ENCODE results near the gene TMEM259. TPM values are rescaled to one million over a fixed set of nuclear protein-coding genes. Genes with fewer than 3 reads are reported as not detected.

The TMEM259 gene
- total RNA-seq, 4 donors from 2014 or later = 101 to 182 (median 146) TPM

DNA sequence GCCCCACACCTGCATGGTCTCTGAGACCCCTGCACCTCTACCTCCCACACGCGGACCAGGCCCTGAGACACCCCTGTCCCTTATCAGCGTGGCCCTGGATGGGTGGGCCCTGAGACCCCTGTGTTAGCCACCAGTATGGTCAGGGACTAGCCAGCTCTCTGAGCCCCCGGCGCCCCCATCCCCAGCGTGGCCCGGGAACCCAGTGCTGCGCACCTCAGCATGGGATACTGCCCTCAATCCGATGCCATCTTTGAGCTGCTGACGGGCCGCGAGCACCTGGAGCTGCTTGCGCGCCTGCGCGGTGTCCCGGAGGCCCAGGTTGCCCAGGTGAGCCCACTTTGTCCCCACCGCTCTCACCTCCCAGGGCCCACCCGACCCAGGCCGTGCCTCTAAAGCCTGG lies 41.1 kb upstream of the TMEM259 start:
- H3K4me1 ChIP-seq = peaks cover 17 to 28% (median 25%) of the 10 kb centered on the region in 3 donors
- peaks cover 0 to 21% (median 0%) of the 10 kb centered on the region in 3 donors for H3K36me3 ChIP-seq
- WGBS, 2 donors = 95 to 98% methylated on average over 4 to 14 of the region's 20 CpGs
- no peak overlapping the region for H3K4me3 ChIP-seq
- intact Hi-C loops (cut with DNase I) = no loop called here
- no peak for TF ChIP-seq POLR2A (IDR thresholded peaks at IDR 0.05)
- TF ChIP-seq, protein P1, sequence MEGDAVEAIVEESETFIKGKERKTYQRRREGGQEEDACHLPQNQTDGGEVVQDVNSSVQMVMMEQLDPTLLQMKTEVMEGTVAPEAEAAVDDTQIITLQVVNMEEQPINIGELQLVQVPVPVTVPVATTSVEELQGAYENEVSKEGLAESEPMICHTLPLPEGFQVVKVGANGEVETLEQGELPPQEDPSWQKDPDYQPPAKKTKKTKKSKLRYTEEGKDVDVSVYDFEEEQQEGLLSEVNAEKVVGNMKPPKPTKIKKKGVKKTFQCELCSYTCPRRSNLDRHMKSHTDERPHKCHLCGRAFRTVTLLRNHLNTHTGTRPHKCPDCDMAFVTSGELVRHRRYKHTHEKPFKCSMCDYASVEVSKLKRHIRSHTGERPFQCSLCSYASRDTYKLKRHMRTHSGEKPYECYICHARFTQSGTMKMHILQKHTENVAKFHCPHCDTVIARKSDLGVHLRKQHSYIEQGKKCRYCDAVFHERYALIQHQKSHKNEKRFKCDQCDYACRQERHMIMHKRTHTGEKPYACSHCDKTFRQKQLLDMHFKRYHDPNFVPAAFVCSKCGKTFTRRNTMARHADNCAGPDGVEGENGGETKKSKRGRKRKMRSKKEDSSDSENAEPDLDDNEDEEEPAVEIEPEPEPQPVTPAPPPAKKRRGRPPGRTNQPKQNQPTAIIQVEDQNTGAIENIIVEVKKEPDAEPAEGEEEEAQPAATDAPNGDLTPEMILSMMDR (IDR thresholded peaks at IDR 0.05) = no peak
- peaks cover 0 to 26% (median 18%) of the 10 kb centered on the region in 3 donors for H3K9me3 ChIP-seq
- H3K27ac ChIP-seq = no peak overlapping the region
- no peak for DNase-seq
- H3K27me3 ChIP-seq = peaks cover 0 to 27% (median under 1%) of the 10 kb centered on the region in 4 donors

DNA sequence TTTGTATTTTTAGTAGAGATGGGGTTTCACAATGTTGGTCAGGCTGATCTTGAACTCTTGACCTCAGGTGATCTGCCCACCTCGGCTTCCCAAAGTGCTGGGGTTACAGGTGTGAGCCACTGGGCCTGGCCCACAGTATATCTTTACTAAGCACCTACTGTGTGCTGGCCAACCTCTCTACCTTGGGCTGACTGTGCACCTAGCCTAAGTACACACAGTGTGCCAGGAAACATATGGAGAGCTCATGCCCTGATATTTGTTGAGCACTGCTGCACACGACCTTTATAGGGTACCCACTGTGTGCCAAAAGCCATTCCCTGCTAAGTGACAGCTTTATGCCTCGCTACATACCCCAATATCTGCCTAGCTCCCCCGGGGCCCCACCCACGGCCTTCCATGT lies 39.8 kb upstream of the TMEM259 start:
- TF ChIP-seq POLR2A (IDR thresholded peaks at IDR 0.05) = no peak
- TF ChIP-seq, protein P1 (IDR thresholded peaks at IDR 0.05) = no peak
- Histone ChIP-seq H3K4me1 (peaks cover 11 to 15% (median 12%) of the 10 kb centered on the region in 3 donors), H3K27ac (no peak overlapping the region), H3K4me3 (no peak overlapping the region), H3K27me3 (peaks cover 0 to 14% (median 0%) of the 10 kb centered on the region in 4 donors), H3K9me3 (peaks cover 0 to 39% (median 25%) of the 10 kb centered on the region in 3 donors), H3K36me3 (peaks cover 0 to 34% (median 0%) of the 10 kb centered on the region in 3 donors)
- intact Hi-C loops (cut with DNase I) = no loop called here
- WGBS, 2 donors = 67 to 73% methylated on average over 1 to 4 of the region's 5 CpGs
- no peak for DNase-seq

DNA sequence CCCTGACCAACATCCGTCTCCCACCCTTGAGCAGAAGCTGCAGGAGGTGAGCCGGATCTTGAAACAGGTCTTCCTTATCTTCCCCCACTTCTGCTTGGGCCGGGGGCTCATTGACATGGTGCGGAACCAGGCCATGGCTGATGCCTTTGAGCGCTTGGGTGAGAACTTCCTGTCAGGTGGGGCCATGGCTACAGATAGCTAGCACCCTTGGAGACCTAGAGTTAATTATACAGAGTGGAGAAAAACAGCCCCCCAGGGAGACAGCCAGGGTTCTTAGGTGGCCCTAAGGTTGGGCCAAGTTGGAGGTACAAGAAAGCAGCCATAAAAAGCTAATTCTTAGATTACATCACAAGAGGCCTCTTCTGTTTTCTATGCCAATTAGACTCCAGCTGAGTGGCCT lies 37.2 kb upstream of the TMEM259 start:
- intact Hi-C loops (cut with DNase I) = no loop called here
- peaks cover 0 to 40% (median 25%) of the 10 kb centered on the region in 3 donors for H3K9me3 ChIP-seq
- TF ChIP-seq POLR2A (IDR thresholded peaks at IDR 0.05) = no peak
- TF ChIP-seq, protein P1 (IDR thresholded peaks at IDR 0.05) = no peak
- peaks cover 0 to 34% (median 0%) of the 10 kb centered on the region in 3 donors for H3K36me3 ChIP-seq
- no peak overlapping the region for H3K27ac ChIP-seq
- no peak overlapping the region for H3K4me3 ChIP-seq
- DNase-seq = no peak
- no peaks in the 10 kb centered on the region for H3K27me3 ChIP-seq
- no peaks in the 10 kb centered on the region for H3K4me1 ChIP-seq
- 100% methylated on average over 3 of the region's 5 CpGs; no CpG with 5 or more reads in 1 of the 2 donors for WGBS, 2 donors

DNA sequence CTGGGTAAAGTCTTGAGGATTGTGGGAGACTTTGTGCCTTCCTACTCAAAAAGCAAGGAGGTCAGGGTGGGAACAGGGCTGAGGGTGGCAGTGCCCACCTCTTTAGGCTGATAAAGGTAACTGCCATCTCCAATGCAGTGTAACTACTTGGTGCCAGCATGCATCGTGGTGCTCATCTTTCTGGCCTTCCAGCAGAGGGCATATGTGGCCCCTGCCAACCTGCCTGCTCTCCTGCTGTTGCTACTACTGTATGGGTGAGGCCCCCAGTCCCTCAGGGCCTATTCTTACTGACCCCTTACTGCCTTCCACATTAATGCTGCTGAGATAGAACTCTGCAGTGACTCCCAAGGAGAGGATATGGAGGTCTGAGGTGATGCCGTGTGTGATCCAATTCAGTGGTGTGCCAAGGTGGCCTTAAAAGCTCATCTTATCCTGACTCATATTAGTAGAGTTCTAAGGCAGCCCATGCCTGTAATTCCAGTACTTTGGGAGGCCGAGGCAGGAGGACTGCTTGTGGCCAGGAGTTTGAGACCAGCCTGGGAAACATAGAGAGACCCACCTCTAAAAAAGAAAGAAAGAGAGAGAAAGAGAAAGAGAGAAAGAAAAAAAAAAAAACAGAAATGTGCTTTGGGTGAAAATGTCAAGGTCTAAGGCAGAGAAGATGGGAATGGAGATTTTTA lies 36.4 kb upstream of the TMEM259 start:
- 17 to 61% methylated on average over 2 to 3 of the region's 3 CpGs for WGBS, 2 donors
- TF ChIP-seq, protein P1 (IDR thresholded peaks at IDR 0.05) = peak in 2 of 6 experiments; percentile 12 to 30
- TF ChIP-seq POLR2A (IDR thresholded peaks at IDR 0.05) = no peak
- intact Hi-C loops (cut with DNase I) = no loop called here
- H3K36me3 ChIP-seq = peaks cover 0 to 34% (median 0%) of the 10 kb centered on the region in 3 donors
- H3K27me3 ChIP-seq = no peaks in the 10 kb centered on the region
- H3K27ac ChIP-seq = no peak overlapping the region
- no peak for DNase-seq
- H3K4me3 ChIP-seq = no peak overlapping the region
- H3K4me1 ChIP-seq = no peaks in the 10 kb centered on the region
- peaks cover 0 to 40% (median 25%) of the 10 kb centered on the region in 3 donors for H3K9me3 ChIP-seq

DNA sequence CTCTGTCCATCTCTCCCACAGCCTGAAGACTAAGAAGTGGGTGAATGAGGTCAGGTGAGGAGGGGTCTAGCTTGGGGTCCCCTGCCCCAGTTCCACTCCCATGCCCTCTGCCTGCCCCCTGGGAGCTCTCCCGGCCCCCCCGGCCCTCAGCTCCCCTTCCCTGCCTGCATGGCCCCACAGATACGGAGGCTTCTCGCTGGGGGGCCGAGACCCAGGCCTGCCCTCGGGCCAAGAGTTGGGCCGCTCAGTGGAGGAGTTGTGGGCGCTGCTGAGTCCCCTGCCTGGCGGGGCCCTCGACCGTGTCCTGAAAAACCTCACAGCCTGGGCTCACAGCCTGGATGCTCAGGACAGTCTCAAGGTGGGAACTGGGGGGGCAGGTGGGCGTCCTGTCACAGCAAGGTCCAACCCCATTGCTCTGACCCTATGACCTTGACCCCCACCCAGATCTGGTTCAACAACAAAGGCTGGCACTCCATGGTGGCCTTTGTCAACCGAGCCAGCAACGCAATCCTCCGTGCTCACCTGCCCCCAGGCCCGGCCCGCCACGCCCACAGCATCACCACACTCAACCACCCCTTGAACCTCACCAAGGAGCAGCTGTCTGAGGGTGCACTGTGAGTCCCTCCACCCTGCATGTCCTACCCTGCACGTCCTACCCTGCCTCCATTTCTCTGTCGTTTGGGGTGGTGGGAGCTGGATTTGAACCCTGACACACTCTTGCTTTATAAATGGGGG lies 35.1 kb upstream of the TMEM259 start:
- Histone ChIP-seq H3K9me3 (peaks cover 0 to 40% (median 25%) of the 10 kb centered on the region in 3 donors), H3K4me1 (no peaks in the 10 kb centered on the region), H3K27ac (no peak overlapping the region), H3K4me3 (no peak overlapping the region), H3K27me3 (no peaks in the 10 kb centered on the region), H3K36me3 (peaks cover 0 to 34% (median 0%) of the 10 kb centered on the region in 3 donors)
- 91 to 94% methylated on average over 7 to 9 of the region's 20 CpGs for WGBS, 2 donors
- DNase-seq = no peak
- intact Hi-C loops (cut with DNase I) = no loop called here
- TF ChIP-seq, protein P1 (IDR thresholded peaks at IDR 0.05) = no peak
- no peak for TF ChIP-seq POLR2A (IDR thresholded peaks at IDR 0.05)

Measured in esophagus squamous epithelium (tissue), 5 donors.